NT2/D1 (cell line): ENCODE data around the gene REXO1.

Experiments
- DNase-seq: peaks from one replicate; pipeline ENCODE4 v3.0.0-alpha.2; 2011; ENCODE audit warnings: low read depth, low spot score
- H3K27me3 ChIP-seq: 2 replicates; pipeline ENCODE4 v1.6.0; 2011; ENCODE audit warnings: mild to moderate bottlenecking; ENCODE audit not compliant: insufficient read length, insufficient read depth
- H3K36me3 ChIP-seq: 2 replicates; pipeline ENCODE4 v1.6.1; 2011; ENCODE audit warnings: mild to moderate bottlenecking, low read length, mixed read lengths; ENCODE audit not compliant: insufficient read depth, insufficient read length
- H3K4me1 ChIP-seq: 2 replicates; pipeline ENCODE4 v1.5.1; 2011; ENCODE audit not compliant: insufficient read depth, insufficient read length
- H3K4me3 ChIP-seq: 2 replicates; pipeline ENCODE4 v1.5.1; 2011; ENCODE audit warnings: low read depth; ENCODE audit not compliant: insufficient read length
- H3K9ac ChIP-seq: 2 replicates; pipeline ENCODE4 v1.6.0; 2011; ENCODE audit warnings: low read depth; ENCODE audit not compliant: insufficient read length
- H3K9me3 ChIP-seq: 2 replicates; pipeline ENCODE4 v1.5.1; 2011; ENCODE audit warnings: mild to moderate bottlenecking, low read length; ENCODE audit not compliant: insufficient read depth
- SUZ12 ChIP-seq: IDR thresholded peaks from 2 replicates; pipeline ENCODE4 v1.6.1; 2011; ENCODE audit not compliant: insufficient read length, insufficient read depth; ENCODE audit errors: extremely low read depth
- YY1 ChIP-seq: IDR thresholded peaks from 2 replicates; pipeline ENCODE4 v1.6.1; 2011; ENCODE audit not compliant: insufficient read length, insufficient read depth
- ZNF274 ChIP-seq: IDR thresholded peaks from 2 replicates; pipeline ENCODE4 v1.6.1; 2011; ENCODE audit warnings: mild to moderate bottlenecking, low read depth, low read length

The REXO1 gene

GRCh38 chr19:1823539-1824251 is 24.6 kb downstream of the REXO1 start:
- Histone ChIP-seq H3K9ac (peak overlapping the region; percentile 56), H3K27me3 (no peaks in the 10 kb centered on the region), H3K36me3 (peaks cover 86% of the 10 kb centered on the region), H3K4me1 (peaks cover 15% of the 10 kb centered on the region), H3K9me3 (no peaks in the 10 kb centered on the region), H3K4me3 (no peak overlapping the region)
- no peak for DNase-seq
- TF ChIP-seq ZNF274: no peak
- no peak for TF ChIP-seq SUZ12
- TF ChIP-seq YY1: no peak

GRCh38 chr19:1823020-1823419 is 25.3 kb downstream of the REXO1 start:
- Histone ChIP-seq H3K27me3 (no peaks in the 10 kb centered on the region), H3K4me1 (peaks cover 15% of the 10 kb centered on the region), H3K9ac (no peak overlapping the region), H3K9me3 (no peaks in the 10 kb centered on the region), H3K36me3 (peaks cover 87% of the 10 kb centered on the region), H3K4me3 (no peak overlapping the region)
- TF ChIP-seq SUZ12: no peak
- TF ChIP-seq YY1: no peak
- TF ChIP-seq ZNF274: no peak
- no peak for DNase-seq

GRCh38 chr19:1822210-1822609 is 26.1 kb downstream of the REXO1 start:
- H3K27me3 ChIP-seq: no peaks in the 10 kb centered on the region
- peaks cover 15% of the 10 kb centered on the region for H3K4me1 ChIP-seq
- DNase-seq: no peak
- H3K4me3 ChIP-seq: no peak overlapping the region
- H3K9me3 ChIP-seq: no peaks in the 10 kb centered on the region
- H3K36me3 ChIP-seq: peaks cover 88% of the 10 kb centered on the region
- TF ChIP-seq ZNF274 (no peak), SUZ12 (no peak), YY1 (no peak)
- no peak overlapping the region for H3K9ac ChIP-seq

- TF ChIP-seq SUZ12: no peak
- TF ChIP-seq ZNF274: no peak
- TF ChIP-seq YY1: no peak
- Histone ChIP-seq H3K27me3 (no peaks in the 10 kb centered on the region), H3K4me3 (no peak overlapping the region), H3K9ac (peak overlapping the region; percentile 32), H3K4me1 (peaks cover 12% of the 10 kb centered on the region), H3K36me3 (peaks cover 96% of the 10 kb centered on the region), H3K9me3 (no peaks in the 10 kb centered on the region)
- no peak for DNase-seq
Observed at GRCh38 chr19:1819341-1820255, 28.7 kb downstream of the REXO1 start.

- Histone ChIP-seq H3K4me1 (peaks cover 9% of the 10 kb centered on the region), H3K9me3 (no peaks in the 10 kb centered on the region), H3K27me3 (no peaks in the 10 kb centered on the region), H3K4me3 (no peak overlapping the region), H3K9ac (no peak overlapping the region), H3K36me3 (peaks cover 94% of the 10 kb centered on the region)
- TF ChIP-seq ZNF274 (no peak), YY1 (no peak), SUZ12 (no peak)
- DNase-seq: no peak
Observed at GRCh38 chr19:1818549-1819195, 29.6 kb downstream of the REXO1 start.

GRCh38 chr19:1817553-1818179 is 30.6 kb downstream of the REXO1 start:
- TF ChIP-seq SUZ12 (no peak), YY1 (no peak), ZNF274 (no peak)
- Histone ChIP-seq H3K4me1 (peaks cover 9% of the 10 kb centered on the region), H3K27me3 (no peaks in the 10 kb centered on the region), H3K9me3 (no peaks in the 10 kb centered on the region), H3K36me3 (peaks cover 83% of the 10 kb centered on the region), H3K9ac (no peak overlapping the region), H3K4me3 (no peak overlapping the region)
- DNase-seq: no peak

GRCh38 chr19:1816530-1817298 is 31.6 kb downstream of the REXO1 start:
- H3K9me3 ChIP-seq: no peaks in the 10 kb centered on the region
- peaks cover 10% of the 10 kb centered on the region for H3K4me1 ChIP-seq
- peaks cover 74% of the 10 kb centered on the region for H3K36me3 ChIP-seq
- no peak for TF ChIP-seq SUZ12
- no peak for TF ChIP-seq YY1
- TF ChIP-seq ZNF274: no peak
- no peak for DNase-seq
- H3K4me3 ChIP-seq: no peak overlapping the region
- no peaks in the 10 kb centered on the region for H3K27me3 ChIP-seq
- peak overlapping the region; percentile 18 for H3K9ac ChIP-seq
